GM12865 (cell line): ENCODE measurements around the gene LRRC8A.
"Not testable (repeated sequence)": the region's sequence is repeated elsewhere in the genome, so short reads cannot be mapped to it uniquely, and the experiment has no call there.

Experiments used
- DNase-seq: peaks from one replicate; pipeline ENCODE4 v3.0.0; 2010; ENCODE audit warnings: low read depth
- H3K4me3 ChIP-seq: 2 replicates; pipeline ENCODE4 v1.5.1; 2011; ENCODE audit warnings: mild to moderate bottlenecking, low read depth, low read length, control low read depth
- TF ChIP-seq, protein P1 (sequence below): IDR thresholded peaks from 2 replicates; pipeline ENCODE4 v1.5.1; 2011; ENCODE audit warnings: low read length, control low read depth, low read depth, inconsistent platforms; ENCODE audit not compliant: insufficient read depth; ENCODE audit errors: missing control alignments

LRRC8A gene

DNA sequence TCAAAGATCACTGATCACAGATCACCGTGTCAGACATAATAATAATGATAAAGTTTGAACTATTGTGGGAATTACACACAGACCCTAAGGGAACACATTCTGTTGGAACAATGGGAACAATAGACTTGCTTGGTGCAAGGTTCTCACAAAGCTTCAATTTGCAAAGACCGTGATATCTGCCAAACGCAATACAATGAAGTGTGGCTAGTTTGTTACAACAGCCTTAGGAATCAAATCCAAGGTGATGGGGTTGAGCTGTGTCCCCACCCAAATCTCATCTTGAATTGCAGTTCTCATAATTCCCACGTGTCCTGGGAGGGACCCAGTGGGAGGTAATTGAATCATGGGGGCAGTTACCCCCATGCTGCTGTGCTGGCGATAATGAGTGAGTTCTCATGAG, 21.0 kb upstream of the LRRC8A start:
- no peak for DNase-seq
- no peak overlapping the region for H3K4me3 ChIP-seq
- TF ChIP-seq, protein P1, sequence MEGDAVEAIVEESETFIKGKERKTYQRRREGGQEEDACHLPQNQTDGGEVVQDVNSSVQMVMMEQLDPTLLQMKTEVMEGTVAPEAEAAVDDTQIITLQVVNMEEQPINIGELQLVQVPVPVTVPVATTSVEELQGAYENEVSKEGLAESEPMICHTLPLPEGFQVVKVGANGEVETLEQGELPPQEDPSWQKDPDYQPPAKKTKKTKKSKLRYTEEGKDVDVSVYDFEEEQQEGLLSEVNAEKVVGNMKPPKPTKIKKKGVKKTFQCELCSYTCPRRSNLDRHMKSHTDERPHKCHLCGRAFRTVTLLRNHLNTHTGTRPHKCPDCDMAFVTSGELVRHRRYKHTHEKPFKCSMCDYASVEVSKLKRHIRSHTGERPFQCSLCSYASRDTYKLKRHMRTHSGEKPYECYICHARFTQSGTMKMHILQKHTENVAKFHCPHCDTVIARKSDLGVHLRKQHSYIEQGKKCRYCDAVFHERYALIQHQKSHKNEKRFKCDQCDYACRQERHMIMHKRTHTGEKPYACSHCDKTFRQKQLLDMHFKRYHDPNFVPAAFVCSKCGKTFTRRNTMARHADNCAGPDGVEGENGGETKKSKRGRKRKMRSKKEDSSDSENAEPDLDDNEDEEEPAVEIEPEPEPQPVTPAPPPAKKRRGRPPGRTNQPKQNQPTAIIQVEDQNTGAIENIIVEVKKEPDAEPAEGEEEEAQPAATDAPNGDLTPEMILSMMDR, result no peak

- H3K4me3 ChIP-seq, result no peak overlapping the region
- TF ChIP-seq, protein P1, result no peak
- no peak for DNase-seq
These were observed 20.4 kb upstream of the LRRC8A start for GRCh38 chr9:128861501-128861900.

GRCh38 chr9:128862401-128862851, 19.5 kb upstream of the LRRC8A start:
- no peak overlapping the region for H3K4me3 ChIP-seq
- TF ChIP-seq, protein P1, result no peak
- no peak for DNase-seq

DNA sequence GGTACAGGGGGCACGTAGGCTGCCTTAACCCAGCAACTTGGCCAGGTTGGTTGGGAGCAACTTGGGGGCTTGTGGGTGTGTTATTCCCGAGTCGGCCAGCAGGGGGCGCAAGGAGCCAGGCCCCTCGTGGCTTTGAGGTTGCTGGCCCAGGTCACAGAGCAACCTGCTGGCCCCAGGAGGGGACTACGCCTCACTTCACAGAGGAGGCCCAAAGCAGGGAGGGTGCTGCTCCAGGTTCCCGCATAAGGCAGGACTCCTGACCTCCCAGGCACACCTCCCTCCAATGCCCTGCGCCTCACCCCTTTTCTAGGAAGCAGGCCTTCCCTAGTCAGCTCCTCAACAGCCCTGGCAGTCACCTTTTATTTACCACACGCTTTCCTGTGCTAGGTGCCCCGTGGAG, 18.3 kb upstream of the LRRC8A start:
- H3K4me3 ChIP-seq, result no peak overlapping the region
- peak; percentile 86 for DNase-seq
- TF ChIP-seq, protein P1, result peak; percentile 99

GRCh38 chr9:128870128-128870940, 11.6 kb upstream of the LRRC8A start:
- TF ChIP-seq, protein P1, result no peak
- no peak overlapping the region for H3K4me3 ChIP-seq
- no peak for DNase-seq

GRCh38 chr9:128870941-128871265, 11.0 kb upstream of the LRRC8A start:
- H3K4me3 ChIP-seq, DNase-seq: not testable (repeated sequence)

GRCh38 chr9:128877852-128878251, 4.1 kb upstream of the LRRC8A start:
- TF ChIP-seq, protein P1, result no peak
- no peak overlapping the region for H3K4me3 ChIP-seq
- no peak for DNase-seq
